Stimulated activated CD8-positive, alpha-beta memory T cell treated with anti-CD3 and anti-CD28 coated beads, Interleukin-4, amount 100 ng/mL, for 1 hour (primary cell): ENCODE data around the gene ACOT7.
A peak's percentile ranks its signal among the peaks of the same experiment; 100 is the strongest.

ENCODE experiments used
- DNase-seq, 2 donors: peaks; one replicate each; pipeline ENCODE4 v3.0.0-alpha.2; 2020; ENCODE audit warnings: low read depth in 2 of 2, low spot score in 1 of 2

ACOT7 gene

GRCh38 chr1:6343506-6344405, 49.8 kb downstream of the ACOT7 start:
- peak; percentile 11 to 42 for DNase-seq

- no peak for DNase-seq
These were observed 51.5 kb downstream of the ACOT7 start for GRCh38 chr1:6342056-6342455.

GRCh38 chr1:6338695-6339094, 54.9 kb downstream of the ACOT7 start:
- DNase-seq: no peak

GRCh38 chr1:6336776-6337622, 56.6 kb downstream of the ACOT7 start:
- DNase-seq: no peak

- DNase-seq: no peak
These were observed 59.1 kb downstream of the ACOT7 start for GRCh38 chr1:6334261-6334993.

GRCh38 chr1:6332821-6333220, 60.7 kb downstream of the ACOT7 start:
- DNase-seq: no peak

GRCh38 chr1:6331543-6332273, 61.9 kb downstream of the ACOT7 start:
- no peak for DNase-seq

- no peak for DNase-seq
These were observed 63.1 kb downstream of the ACOT7 start for GRCh38 chr1:6330410-6330911.

GRCh38 chr1:6329851-6330250, 63.7 kb downstream of the ACOT7 start:
- no peak for DNase-seq

GRCh38 chr1:6329396-6329795, 64.2 kb downstream of the ACOT7 start:
- no peak for DNase-seq

- DNase-seq: no peak
These were observed 64.9 kb downstream of the ACOT7 start for GRCh38 chr1:6328696-6329095.

GRCh38 chr1:6328091-6328490, 65.5 kb downstream of the ACOT7 start:
- no peak for DNase-seq

- DNase-seq: no peak
These were observed 68.1 kb downstream of the ACOT7 start for GRCh38 chr1:6325482-6325881.

- no peak for DNase-seq
These were observed 71.4 kb downstream of the ACOT7 start for GRCh38 chr1:6322161-6322560.

GRCh38 chr1:6321205-6321604, 72.4 kb downstream of the ACOT7 start:
- DNase-seq: no peak

- no peak for DNase-seq
These were observed 76.3 kb downstream of the ACOT7 start for GRCh38 chr1:6317098-6317760.

- no peak for DNase-seq
These were observed 77.1 kb downstream of the ACOT7 start for GRCh38 chr1:6316240-6317097.

- no peak for DNase-seq
These were observed 79.1 kb downstream of the ACOT7 start for GRCh38 chr1:6314503-6314902.
